SK-N-MC (cell line): ENCODE data around the gene HPGD.

Experiments used
- EZH2 ChIP-seq: fragments of 200-600 bp; sonication (generic); IDR thresholded peaks from one replicate; pipeline ENCODE4 v1.6.1; 2017; ENCODE audit warnings: antibody characterized with exemption
- FOXP2 ChIP-seq: optimal IDR thresholded peaks from 2 replicates; pipeline ENCODE3; 2011; ENCODE audit warnings: mild to moderate bottlenecking, moderate library complexity; ENCODE audit not compliant: insufficient read depth; ENCODE audit errors: extremely low read length, control extremely low read depth
- POLR2AphosphoS5 ChIP-seq: IDR thresholded peaks from 2 replicates; pipeline ENCODE4 v1.6.1; 2012; ENCODE audit warnings: mild to moderate bottlenecking, low read depth, low read length, borderline replicate concordance

GRCh38 chr4:174561560-174561959, 39.3 kb upstream of the HPGD start:
- TF ChIP-seq POLR2AphosphoS5 (no peak), EZH2 (no peak), FOXP2 (no peak)
